GM12801 (cell line): Measurements from ENCODE around the gene XPNPEP1.

Experiments
- CTCF ChIP-seq: IDR thresholded peaks from one replicate; pipeline ENCODE4 v1.5.1; 2011; ENCODE audit warnings: control low read depth; ENCODE audit not compliant: insufficient read length; ENCODE audit errors: extremely low read depth

The XPNPEP1 gene

GRCh38 chr10:109875828-109876821, 47.2 kb downstream of the XPNPEP1 start:
- TF ChIP-seq CTCF, result no peak

- TF ChIP-seq CTCF, result no peak
Measured at GRCh38 chr10:109875151-109875568, 48.2 kb downstream of the XPNPEP1 start.

GRCh38 chr10:109871476-109871875, 51.8 kb downstream of the XPNPEP1 start:
- no peak for TF ChIP-seq CTCF

GRCh38 chr10:109866995-109867635, 56.2 kb downstream of the XPNPEP1 start:
- TF ChIP-seq CTCF, result no peak

- no peak for TF ChIP-seq CTCF
Measured at GRCh38 chr10:109866168-109866994, 56.9 kb downstream of the XPNPEP1 start.

GRCh38 chr10:109863775-109864174, 59.5 kb downstream of the XPNPEP1 start:
- no peak for TF ChIP-seq CTCF

- TF ChIP-seq CTCF, result no peak
Measured at GRCh38 chr10:109862738-109863137, 60.6 kb downstream of the XPNPEP1 start.
